ENCODE results near the gene C17orf50. TPM values are rescaled to one million over a fixed set of nuclear protein-coding genes. Genes with fewer than 3 reads are reported as not detected.

Gene C17orf50
- total RNA-seq, 1 donor from 2014 or later, result 1.0 TPM

- no peak for TF ChIP-seq CTCF (conservative IDR thresholded peaks at IDR 0.05; ENCODE audit: low read depth, low read length)
- no peak for DNase-seq (ENCODE audit: low read depth)
- H3K4me3 ChIP-seq (ENCODE audit: low read depth, low read length), result no peak overlapping the region
These were observed 19.4 kb upstream of the C17orf50 start for GRCh38 chr17:35740997-35741931.

- TF ChIP-seq CTCF (conservative IDR thresholded peaks at IDR 0.05; ENCODE audit: low read depth, low read length), result no peak
- H3K4me3 ChIP-seq (ENCODE audit: low read depth, low read length), result no peak overlapping the region
- no peak for DNase-seq (ENCODE audit: low read depth)
These were observed 18.2 kb upstream of the C17orf50 start for GRCh38 chr17:35742496-35742895.

GRCh38 chr17:35742896-35743477 is 17.7 kb upstream of the C17orf50 start:
- no peak for TF ChIP-seq CTCF (conservative IDR thresholded peaks at IDR 0.05; ENCODE audit: low read depth, low read length)
- DNase-seq (ENCODE audit: low read depth), result no peak
- no peak overlapping the region for H3K4me3 ChIP-seq (ENCODE audit: low read depth, low read length)

- no peak for DNase-seq (ENCODE audit: low read depth)
- no peak for TF ChIP-seq CTCF (conservative IDR thresholded peaks at IDR 0.05; ENCODE audit: low read depth, low read length)
- H3K4me3 ChIP-seq (ENCODE audit: low read depth, low read length), result no peak overlapping the region
These were observed 16.9 kb upstream of the C17orf50 start for GRCh38 chr17:35743626-35744328.

GRCh38 chr17:35744830-35745229 is 15.9 kb upstream of the C17orf50 start:
- no peak for TF ChIP-seq CTCF (conservative IDR thresholded peaks at IDR 0.05; ENCODE audit: low read depth, low read length)
- H3K4me3 ChIP-seq (ENCODE audit: low read depth, low read length), result no peak overlapping the region
- no peak for DNase-seq (ENCODE audit: low read depth)

- no peak for TF ChIP-seq CTCF (conservative IDR thresholded peaks at IDR 0.05; ENCODE audit: low read depth, low read length)
- H3K4me3 ChIP-seq (ENCODE audit: low read depth, low read length), result no peak overlapping the region
- DNase-seq (ENCODE audit: low read depth), result no peak
These were observed 15.4 kb upstream of the C17orf50 start for GRCh38 chr17:35745246-35745645.
